Thoracic aorta (tissue), 2 donors: ENCODE results near the gene C2CD3. TPM values are rescaled to one million over a fixed set of nuclear protein-coding genes. Genes with fewer than 3 reads are reported as not detected.

Experiments used
- ATAC-seq: fragments of 150-250 bp; one replicate; pipeline ENCODE4 v1.8.0; 2017; ENCODE audit warnings: low read depth; ENCODE audit not compliant: insufficient number of reproducible peaks, low FRiP score
- DNase-seq: peaks from one replicate; pipeline ENCODE4 v3.0.0-alpha.2; 2020; ENCODE audit warnings: low spot score
- H3K27ac ChIP-seq, 2 donors: fragments of 200-600 bp; sonication (generic); 1 replicate in 1 of 2; 2 replicates in 1 of 2; pipeline ENCODE4 v1.5.1; 2016; ENCODE audit warnings: mild to moderate bottlenecking in 2 of 2, moderate library complexity in 2 of 2
- H3K27me3 ChIP-seq: fragments of 200-600 bp; sonication (generic); replicated peaks from 2 replicates; pipeline ENCODE4 v1.6.0; 2016; ENCODE audit warnings: mild to moderate bottlenecking; ENCODE audit not compliant: insufficient read depth
- H3K36me3 ChIP-seq: fragments of 200-600 bp; sonication (generic); one replicate; pipeline ENCODE4 v1.5.1; 2016
- H3K4me1 ChIP-seq, 2 donors: fragments of 200-600 bp; sonication (generic); 1 replicate in 1 of 2; 2 replicates in 1 of 2; pipeline versions ENCODE4 v1.5.1 to v1.6.0; 2016; ENCODE audit warnings: low read depth in 2 of 2, mild to moderate bottlenecking in 1 of 2; ENCODE audit not compliant: control insufficient read depth in 1 of 2
- H3K4me3 ChIP-seq: fragments of 200-600 bp; sonication (generic); 2 replicates; pipeline ENCODE4 v1.5.1; 2016; ENCODE audit warnings: mild to moderate bottlenecking
- H3K9me3 ChIP-seq: fragments of 200-600 bp; sonication (generic); 2 replicates; pipeline ENCODE4 v1.5.1; 2016
- CTCF ChIP-seq: fragments of 200-600 bp; sonication (generic); IDR thresholded peaks from one replicate; pipeline ENCODE4 v1.5.1; 2019; ENCODE audit warnings: antibody characterized with exemption
- total RNA-seq, 2 donors: library from RNA; depleted of rRNA; stranded (reverse); fragments of >200 nt; gene quantifications; one replicate each; pipeline versions ENCODE4 v1.1.0 to v1.2.3, GENCODE V29; 2016

The C2CD3 gene
- total RNA-seq, 2 donors from 2014 or later: 23.7 to 30.6 TPM

DNA sequence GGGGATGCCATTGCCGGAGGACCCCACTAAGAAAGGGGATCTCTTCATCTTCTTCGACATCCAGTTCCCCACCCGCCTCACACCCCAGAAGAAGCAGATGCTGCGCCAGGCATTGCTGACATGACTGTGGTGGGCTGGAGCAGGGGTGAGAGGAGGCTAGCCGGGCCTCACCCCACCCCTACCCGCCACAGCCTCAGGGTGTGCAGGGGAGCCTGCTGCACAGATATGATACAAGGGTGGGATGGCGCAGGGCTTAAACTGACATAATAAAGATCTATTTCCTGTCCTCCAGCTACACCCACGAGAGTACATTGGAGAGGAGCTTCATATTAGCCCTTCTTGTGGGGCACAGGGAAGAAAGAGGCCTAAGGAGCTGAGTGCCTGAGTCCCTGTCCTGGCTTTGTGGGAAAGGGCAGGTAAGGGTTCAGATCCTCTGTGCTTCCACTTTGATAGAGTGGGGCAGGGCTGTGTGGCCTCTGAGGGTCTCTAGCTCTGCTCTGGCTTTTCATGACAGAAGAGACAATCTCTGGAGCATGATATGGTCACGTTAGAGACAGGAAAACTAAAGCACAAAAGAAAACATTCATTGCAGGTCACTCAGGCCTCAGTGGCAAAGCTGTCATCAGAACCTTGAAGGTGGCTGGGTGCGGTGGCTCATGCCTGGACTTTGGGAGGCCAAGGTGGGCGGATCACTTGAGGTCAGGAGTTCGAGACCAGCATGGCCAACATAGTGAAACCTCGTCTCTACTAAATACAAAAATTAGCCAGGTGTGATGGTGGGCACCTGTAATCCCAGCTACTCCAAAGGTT lies 200.6 kb downstream of the C2CD3 start:
- no peak overlapping the region for H3K27ac ChIP-seq
- TF ChIP-seq CTCF: no peak
- no peak for DNase-seq

GRCh38 chr11:73969091-73969490 lies 201.7 kb downstream of the C2CD3 start:
- Histone ChIP-seq H3K4me3 (no peak overlapping the region), H3K27ac (no peak overlapping the region), H3K36me3 (no peaks in the 10 kb centered on the region), H3K4me1 (no peaks in the 10 kb centered on the region), H3K9me3 (no peaks in the 10 kb centered on the region), H3K27me3 (no peaks in the 10 kb centered on the region)
- ATAC-seq (no peak), DNase-seq (no peak)
- no peak for TF ChIP-seq CTCF

More for the DNA sequence above, 200.6 kb downstream of the C2CD3 start:
- Histone ChIP-seq H3K4me1 (no peaks in the 10 kb centered on the region), H3K27me3 (no peaks in the 10 kb centered on the region), H3K9me3 (no peaks in the 10 kb centered on the region), H3K4me3 (no peak overlapping the region), H3K36me3 (peaks cover 2% of the 10 kb centered on the region)
- ATAC-seq: no peak

GRCh38 chr11:73968356-73968966 lies 202.3 kb downstream of the C2CD3 start:
- H3K36me3 ChIP-seq: no peaks in the 10 kb centered on the region
- TF ChIP-seq CTCF: no peak
- no peak overlapping the region for H3K4me3 ChIP-seq
- H3K9me3 ChIP-seq: no peaks in the 10 kb centered on the region
- ATAC-seq: no peak
- DNase-seq: no peak
- no peaks in the 10 kb centered on the region for H3K4me1 ChIP-seq
- H3K27me3 ChIP-seq: no peaks in the 10 kb centered on the region
- no peak overlapping the region for H3K27ac ChIP-seq

GRCh38 chr11:73965764-73966121 lies 205.1 kb downstream of the C2CD3 start:
- H3K4me3 ChIP-seq: no peak overlapping the region
- ATAC-seq: no peak
- no peaks in the 10 kb centered on the region for H3K36me3 ChIP-seq
- DNase-seq: no peak
- H3K27ac ChIP-seq: no peak overlapping the region
- no peaks in the 10 kb centered on the region for H3K4me1 ChIP-seq
- no peaks in the 10 kb centered on the region for H3K9me3 ChIP-seq
- H3K27me3 ChIP-seq: no peaks in the 10 kb centered on the region
- TF ChIP-seq CTCF: no peak

DNA sequence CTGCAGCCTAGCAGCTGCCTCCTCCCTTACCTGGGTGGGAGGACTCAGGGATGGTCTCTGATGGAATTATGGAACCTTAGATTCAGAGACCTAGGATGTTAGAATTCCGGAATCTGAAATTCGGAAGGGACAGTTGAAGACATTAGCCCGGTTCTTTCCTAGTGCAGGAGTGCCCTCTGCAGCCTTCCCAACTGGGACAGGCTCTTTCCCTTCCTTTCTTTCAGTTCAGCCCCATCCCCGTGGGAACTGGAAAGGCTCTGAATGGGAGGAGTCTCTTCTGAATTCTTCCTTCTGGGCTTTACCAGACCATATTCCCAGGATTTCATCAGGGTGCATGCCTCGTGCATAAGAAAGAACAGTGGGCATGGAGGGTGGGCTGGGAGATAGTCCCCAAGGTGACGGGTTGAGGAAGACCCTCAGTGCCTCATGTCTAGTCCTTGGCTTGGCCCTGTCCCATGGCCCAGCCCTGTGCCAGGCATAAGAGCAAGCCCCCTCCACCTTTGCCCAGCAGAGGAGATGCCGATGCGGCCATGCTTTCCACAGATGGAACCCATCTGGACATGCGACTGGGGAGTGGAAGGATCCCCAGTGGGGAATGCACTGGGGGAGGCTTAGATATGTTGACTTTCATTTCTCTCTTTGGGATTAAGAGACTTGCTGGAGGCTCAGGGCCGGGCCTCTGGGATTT lies 205.6 kb downstream of the C2CD3 start:
- DNase-seq (no peak), ATAC-seq (no peak)
- Histone ChIP-seq H3K27ac (no peak overlapping the region), H3K9me3 (no peaks in the 10 kb centered on the region), H3K4me1 (no peaks in the 10 kb centered on the region), H3K36me3 (no peaks in the 10 kb centered on the region), H3K4me3 (no peak overlapping the region), H3K27me3 (no peaks in the 10 kb centered on the region)
- no peak for TF ChIP-seq CTCF
